CD14-positive monocyte (primary cell): Measurements from ENCODE around the gene OLFM1. TPM values are rescaled to one million over a fixed set of nuclear protein-coding genes. Genes with fewer than 3 reads are reported as not detected.

Experiments used
- DNase-seq, 3 donors: peaks; one replicate each; pipeline ENCODE4 v3.0.0-alpha.2; 2011 to 2022
- H2AFZ ChIP-seq: 2 replicates; pipeline ENCODE4 v1.6.0; 2012; ENCODE audit warnings: mild to moderate bottlenecking, low read depth, low read length, inconsistent platforms; ENCODE audit not compliant: insufficient read depth, poor library complexity, severe bottlenecking
- H3K27ac ChIP-seq, 2 donors: 1 replicate in 1 of 2; 2 replicates in 1 of 2; pipeline ENCODE4 v1.5.1; 2012 to 2013; ENCODE audit warnings: low read length in 2 of 2, control low read depth in 1 of 2, inconsistent platforms in 1 of 2, low read depth in 1 of 2, mild to moderate bottlenecking in 1 of 2
- H3K27me3 ChIP-seq, 2 donors: one replicate each; pipeline versions ENCODE4 v1.6.0 to v1.6.1; 2011 to 2013; ENCODE audit warnings: low read length in 2 of 2; ENCODE audit not compliant: control insufficient read depth in 2 of 2, insufficient read depth in 2 of 2
- H3K36me3 ChIP-seq, 2 donors: replicated peaks in 1 of 2; 1 replicate in 1 of 2; 2 replicates in 1 of 2; pipeline versions ENCODE4 v1.5.1 to v1.6.1; 2012 to 2013; ENCODE audit warnings: low read length in 2 of 2, control low read depth in 1 of 2, inconsistent platforms in 1 of 2, mild to moderate bottlenecking in 1 of 2; ENCODE audit not compliant: insufficient read depth in 2 of 2, control insufficient read depth in 1 of 2
- H3K4me1 ChIP-seq, 2 donors: 1 replicate in 1 of 2; 2 replicates in 1 of 2; pipeline versions ENCODE4 v1.5.1 to v1.6.1; 2012 to 2013; ENCODE audit warnings: low read length in 2 of 2, control low read depth in 1 of 2, inconsistent platforms in 1 of 2, mild to moderate bottlenecking in 1 of 2, moderate library complexity in 1 of 2; ENCODE audit not compliant: insufficient read depth in 2 of 2, control insufficient read depth in 1 of 2
- H3K4me2 ChIP-seq: replicated peaks from 2 replicates; pipeline ENCODE3; 2012; ENCODE audit warnings: low read length, moderate library complexity, mild to moderate bottlenecking; ENCODE audit not compliant: poor library complexity, severe bottlenecking; ENCODE audit errors: extremely low read depth
- H3K4me3 ChIP-seq, 3 experiments: fragments of 200-600 bp in 1 of 3; sonication (generic) in 1 of 3; replicated peaks in 1 of 3; 1 replicate in 2 of 3; 2 replicates in 1 of 3; pipeline ENCODE4 v1.5.1; 2011 to 2013; ENCODE audit warnings: low read length in 3 of 3, mild to moderate bottlenecking in 3 of 3, control low read depth in 2 of 3, low read depth in 2 of 3, inconsistent platforms in 1 of 3, moderate library complexity in 1 of 3
- H3K79me2 ChIP-seq: 2 replicates; pipeline ENCODE4 v1.6.0; 2012; ENCODE audit warnings: mild to moderate bottlenecking, control low read depth, inconsistent platforms, low read length, moderate library complexity; ENCODE audit not compliant: insufficient read depth
- H3K9ac ChIP-seq: 2 replicates; pipeline ENCODE4 v1.6.0; 2017; ENCODE audit warnings: low read length, mild to moderate bottlenecking; ENCODE audit not compliant: insufficient read depth, poor library complexity, severe bottlenecking
- H3K9me3 ChIP-seq, 2 donors: replicated peaks in 1 of 2; 1 replicate in 1 of 2; 2 replicates in 1 of 2; pipeline versions ENCODE4 v1.5.1 to v1.6.1; 2012 to 2013; ENCODE audit warnings: low read length in 2 of 2, control low read depth in 1 of 2; ENCODE audit not compliant: control insufficient read depth in 1 of 2, insufficient read depth in 1 of 2
- H4K20me1 ChIP-seq: 2 replicates; pipeline ENCODE4 v1.6.0; 2012; ENCODE audit warnings: mild to moderate bottlenecking, low read length, control low read depth, moderate library complexity; ENCODE audit not compliant: insufficient read depth
- H3K27ac Mint-ChIP-seq, 7 donors: one replicate each; pipeline ENCODE4 v1.8.0; 2020; ENCODE audit warnings: mild to moderate bottlenecking in 7 of 7, mixed read lengths in 7 of 7, moderate library complexity in 6 of 7, inconsistent platforms in 2 of 7
- H3K27me3 Mint-ChIP-seq, 3 donors: one replicate each; pipeline ENCODE4 v1.8.0; 2021 to 2022; ENCODE audit warnings: low read depth in 3 of 3, mild to moderate bottlenecking in 3 of 3, mixed read lengths in 3 of 3, moderate library complexity in 3 of 3, inconsistent platforms in 1 of 3
- H3K36me3 Mint-ChIP-seq, 2 donors: one replicate each; pipeline ENCODE4 v1.8.0; 2020; ENCODE audit warnings: mixed read lengths in 2 of 2, inconsistent platforms in 1 of 2, mild to moderate bottlenecking in 1 of 2
- H3K4me1 Mint-ChIP-seq: one replicate; pipeline ENCODE4 v1.8.0; 2020; ENCODE audit warnings: mild to moderate bottlenecking, mixed read lengths
- H3K4me3 Mint-ChIP-seq, 2 donors: one replicate each; pipeline ENCODE4 v1.8.0; 2020; ENCODE audit warnings: mild to moderate bottlenecking in 2 of 2, mixed read lengths in 2 of 2, moderate library complexity in 1 of 2
- H3K9me3 Mint-ChIP-seq, 7 donors: one replicate each; pipeline ENCODE4 v1.8.0; 2020 to 2022; ENCODE audit warnings: mixed read lengths in 7 of 7, mild to moderate bottlenecking in 6 of 7, moderate library complexity in 6 of 7, inconsistent platforms in 2 of 7
- WGBS: methylation state at CpG from one replicate; pipeline ENCODE4 v1.1.5; 2013; ENCODE audit warnings: missing lambda C conversion rate; ENCODE audit not compliant: insufficient coverage; 5-methylcytosine and 5-hydroxymethylcytosine counted together
- intact Hi-C, 2 donors: fragments of 100-400 bp; cut with micrococcal nuclease; formaldehyde crosslinking; loops; one replicate each; pipeline versions ENCODE4 v1.15.0 to v1.15.1; 2023
- polyA plus RNA-seq, 3 donors: library from polyadenylated mRNA; depleted of rRNA in 1 of 3; unstranded in 2 of 3; stranded (reverse) in 1 of 3; fragments of 300-500 nt in 2 of 3; fragments of >200 nt in 1 of 3; fragmentation: Illumina TruSeq in 2 of 3; gene quantifications; 1 replicate in 2 of 3; 2 replicates in 1 of 3; pipeline ENCODE4 v1.2.3, GENCODE V29; 2012 to 2021
- TF ChIP-seq, protein P1 (sequence below): fragments of 200-600 bp; IDR thresholded peaks from one replicate; pipeline ENCODE4 v1.8.0; 2022; ENCODE audit warnings: antibody characterized with exemption, mild to moderate bottlenecking

Gene OLFM1
- polyA plus RNA-seq, 3 donors, result 7.6 to 10.9 (median 9.4) TPM

DNA sequence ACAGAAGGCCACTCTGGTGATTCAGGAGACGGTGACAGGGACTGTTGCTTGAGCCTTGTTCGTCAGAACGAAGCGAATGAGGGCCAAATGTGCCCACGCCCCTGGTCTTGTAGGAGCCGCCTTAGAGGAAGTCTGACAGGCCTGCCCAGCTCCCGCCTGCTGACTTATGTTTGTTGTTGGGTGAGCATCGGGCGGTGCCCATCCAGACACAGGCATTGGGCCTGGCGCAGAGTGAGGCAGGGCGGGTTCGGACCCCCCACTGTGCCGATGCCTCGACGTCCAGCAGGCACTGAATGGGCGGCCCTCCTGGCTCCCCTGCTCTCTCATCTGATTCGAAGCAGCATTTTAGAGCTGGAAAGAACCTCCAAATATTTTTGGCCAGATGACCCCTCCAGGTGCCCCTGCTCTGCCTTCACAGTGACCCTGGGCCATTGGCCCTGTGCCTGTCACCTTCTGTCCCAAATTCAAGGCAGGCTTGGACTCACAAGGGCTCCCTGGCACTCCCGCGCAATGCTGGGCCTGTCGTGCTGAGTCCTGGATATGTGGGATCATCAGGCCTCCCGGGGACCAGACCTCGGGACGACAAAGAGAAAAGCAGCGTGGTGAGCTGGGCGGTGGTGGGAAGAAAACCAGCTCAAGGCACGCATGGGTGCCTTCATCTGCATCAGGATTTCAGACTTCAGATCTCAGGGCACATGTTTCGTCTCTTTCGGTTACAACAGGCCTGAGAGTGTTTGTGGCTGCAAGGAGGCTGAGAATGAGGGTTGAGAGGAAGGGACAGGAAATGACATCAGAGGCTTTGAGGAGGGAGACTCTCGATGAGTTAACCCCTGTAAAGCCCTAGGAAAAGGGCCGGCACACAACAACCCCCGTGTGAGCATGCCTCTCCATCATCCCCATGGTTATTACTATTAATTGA is 37.1 kb upstream of the OLFM1 start:
- intact Hi-C loops, result no loop called here
- TF ChIP-seq, protein P1, sequence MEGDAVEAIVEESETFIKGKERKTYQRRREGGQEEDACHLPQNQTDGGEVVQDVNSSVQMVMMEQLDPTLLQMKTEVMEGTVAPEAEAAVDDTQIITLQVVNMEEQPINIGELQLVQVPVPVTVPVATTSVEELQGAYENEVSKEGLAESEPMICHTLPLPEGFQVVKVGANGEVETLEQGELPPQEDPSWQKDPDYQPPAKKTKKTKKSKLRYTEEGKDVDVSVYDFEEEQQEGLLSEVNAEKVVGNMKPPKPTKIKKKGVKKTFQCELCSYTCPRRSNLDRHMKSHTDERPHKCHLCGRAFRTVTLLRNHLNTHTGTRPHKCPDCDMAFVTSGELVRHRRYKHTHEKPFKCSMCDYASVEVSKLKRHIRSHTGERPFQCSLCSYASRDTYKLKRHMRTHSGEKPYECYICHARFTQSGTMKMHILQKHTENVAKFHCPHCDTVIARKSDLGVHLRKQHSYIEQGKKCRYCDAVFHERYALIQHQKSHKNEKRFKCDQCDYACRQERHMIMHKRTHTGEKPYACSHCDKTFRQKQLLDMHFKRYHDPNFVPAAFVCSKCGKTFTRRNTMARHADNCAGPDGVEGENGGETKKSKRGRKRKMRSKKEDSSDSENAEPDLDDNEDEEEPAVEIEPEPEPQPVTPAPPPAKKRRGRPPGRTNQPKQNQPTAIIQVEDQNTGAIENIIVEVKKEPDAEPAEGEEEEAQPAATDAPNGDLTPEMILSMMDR, result no peak
- Histone ChIP-seq H4K20me1 (no peaks in the 10 kb centered on the region), H3K27me3 (peaks cover 0 to under 1% of the 10 kb centered on the region in 2 donors), H3K9me3 (peaks cover 0 to 5% of the 10 kb centered on the region in 2 donors), H2AFZ (no peak overlapping the region), H3K4me1 (peaks cover 9 to 10% of the 10 kb centered on the region in 2 donors), H3K9ac (no peak overlapping the region), H3K27ac (no peak overlapping the region), H3K4me3 (no peak overlapping the region), H3K36me3 (no peaks in the 10 kb centered on the region), H3K79me2 (no peaks in the 10 kb centered on the region), H3K4me2 (no peak overlapping the region)
- Mint-ChIP-seq H3K9me3 (peaks cover 0 to 16% (median 7%) of the 10 kb centered on the region in 7 donors), H3K36me3 (no peaks in the 10 kb centered on the region), H3K27me3 (peaks cover 8 to 13% (median 10%) of the 10 kb centered on the region in 3 donors), H3K4me1 (peaks cover 10% of the 10 kb centered on the region), H3K4me3 (no peak overlapping the region), H3K27ac (peak overlapping the region in 2 of 7 donors; percentile 4 to 58)
- no peak for DNase-seq
- 93% methylated on average over 28 of the region's 31 CpGs for WGBS

DNA sequence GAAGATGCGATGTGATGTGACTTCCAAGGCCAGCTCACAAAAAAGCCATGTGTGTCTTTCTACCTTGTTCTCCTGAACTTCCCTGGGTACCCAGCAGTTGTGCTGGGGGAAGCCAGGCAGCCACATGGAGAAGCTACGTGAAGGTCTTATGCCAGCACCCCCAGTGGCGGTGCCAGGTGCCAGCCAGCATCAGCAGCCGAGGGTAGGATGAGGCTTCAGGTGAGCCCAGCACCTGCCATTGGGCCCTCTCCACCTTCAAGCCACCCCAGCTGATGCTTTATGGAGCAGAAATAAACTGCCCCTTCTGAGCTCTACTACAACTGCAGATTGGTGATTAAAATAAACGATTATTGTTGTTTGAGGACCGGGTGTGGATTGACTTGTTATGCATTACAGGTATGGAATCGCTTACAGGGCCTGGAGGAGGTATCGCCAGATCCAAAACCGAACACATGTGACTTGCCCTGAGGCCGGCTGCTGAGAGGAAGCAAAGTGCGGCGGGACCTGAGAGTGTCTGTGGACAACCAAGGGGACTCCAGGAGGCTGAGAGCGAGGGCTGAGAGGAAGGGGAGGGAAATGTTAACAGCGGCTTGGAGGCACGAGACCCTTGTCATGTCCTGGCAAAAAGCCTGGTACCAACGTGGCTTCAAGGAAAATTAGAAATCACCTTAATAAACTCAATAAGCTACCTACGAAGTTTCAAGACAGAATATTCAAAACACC is 36.0 kb upstream of the OLFM1 start:
- H3K27me3 Mint-ChIP-seq, result peaks cover 6 to 24% (median 12%) of the 10 kb centered on the region in 3 donors
- Histone ChIP-seq H3K4me2 (no peak overlapping the region), H3K36me3 (no peaks in the 10 kb centered on the region), H3K4me1 (peaks cover 9 to 10% of the 10 kb centered on the region in 2 donors), H3K9ac (no peak overlapping the region), H2AFZ (no peak overlapping the region), H3K27me3 (peaks cover 0 to 7% of the 10 kb centered on the region in 2 donors), H3K9me3 (peaks cover 0 to 5% of the 10 kb centered on the region in 2 donors), H4K20me1 (no peaks in the 10 kb centered on the region), H3K27ac (no peak overlapping the region), H3K4me3 (no peak overlapping the region), H3K79me2 (no peaks in the 10 kb centered on the region)
- no peaks in the 10 kb centered on the region for H3K36me3 Mint-ChIP-seq
- TF ChIP-seq, protein P1, result no peak
- no peak overlapping the region for H3K4me3 Mint-ChIP-seq
- intact Hi-C loops, result no loop called here
- H3K9me3 Mint-ChIP-seq, result peaks cover 0 to 16% (median 7%) of the 10 kb centered on the region in 7 donors
- no peak for DNase-seq
- H3K4me1 Mint-ChIP-seq, result peaks cover 10% of the 10 kb centered on the region
- WGBS, result 96% methylated on average over 10 of the region's 17 CpGs
- H3K27ac Mint-ChIP-seq, result no peak overlapping the region
